ENCODE results near the gene SGPP2.
"Not testable (repeated sequence)": the region's sequence is repeated elsewhere in the genome, so short reads cannot be mapped to it uniquely, and the experiment has no call there.

Gene SGPP2

GRCh38 chr2:222532315-222532714 lies 108.0 kb downstream of the SGPP2 start:
- no peak for DNase-seq

GRCh38 chr2:222535477-222535876 lies 111.1 kb downstream of the SGPP2 start:
- DNase-seq: no peak

- DNase-seq: no peak
Measured at GRCh38 chr2:222538535-222538934, 114.2 kb downstream of the SGPP2 start.

- no peak for DNase-seq
Measured at GRCh38 chr2:222544661-222545060, 120.3 kb downstream of the SGPP2 start.

- no peak for DNase-seq
Measured at GRCh38 chr2:222545823-222546795, 121.8 kb downstream of the SGPP2 start.

- no peak for DNase-seq
Measured at GRCh38 chr2:222547083-222547482, 122.7 kb downstream of the SGPP2 start.

- DNase-seq: no peak
Measured at GRCh38 chr2:222548992-222549391, 124.6 kb downstream of the SGPP2 start.

- no peak for DNase-seq
Measured at GRCh38 chr2:222554517-222554916, 130.2 kb downstream of the SGPP2 start.

- DNase-seq: no peak
Measured at GRCh38 chr2:222561151-222561550, 136.8 kb downstream of the SGPP2 start.

GRCh38 chr2:222561817-222562645 lies 137.7 kb downstream of the SGPP2 start:
- DNase-seq: peak; percentile 55

GRCh38 chr2:222563106-222563718 lies 138.9 kb downstream of the SGPP2 start:
- no peak for DNase-seq

GRCh38 chr2:222563936-222564335 lies 139.6 kb downstream of the SGPP2 start:
- no peak for DNase-seq

- no peak for DNase-seq
Measured at GRCh38 chr2:222566229-222566628, 141.9 kb downstream of the SGPP2 start.

- DNase-seq: no peak
Measured at GRCh38 chr2:222568865-222569264, 144.5 kb downstream of the SGPP2 start.

GRCh38 chr2:222569826-222570225 lies 145.5 kb downstream of the SGPP2 start:
- no peak for DNase-seq

GRCh38 chr2:222572264-222572721 lies 147.9 kb downstream of the SGPP2 start:
- DNase-seq: no peak

- DNase-seq: no peak
Measured at GRCh38 chr2:222572751-222573174, 148.4 kb downstream of the SGPP2 start.

- DNase-seq: no peak
Measured at GRCh38 chr2:222575618-222576017, 151.3 kb downstream of the SGPP2 start.

- DNase-seq: no peak
Measured at GRCh38 chr2:222576171-222577081, 152.1 kb downstream of the SGPP2 start.

- DNase-seq: no peak
Measured at GRCh38 chr2:222577341-222577740, 153.0 kb downstream of the SGPP2 start.

GRCh38 chr2:222582928-222583327 lies 158.6 kb downstream of the SGPP2 start:
- no peak for DNase-seq

GRCh38 chr2:222584589-222584988 lies 160.2 kb downstream of the SGPP2 start:
- not testable (repeated sequence) for DNase-seq

Measured in NCI-H748 treated with DMSO at 0.1 percent for 48 hours (cell line).